DMS 273 treated with DMSO at 0.1 percent for 48 hours (cell line): Measurements from ENCODE around the gene TMEM200A.

ENCODE experiments used
- DNase-seq: peaks from one replicate; lab custom pipeline; 2025; lab: John Stamatoyannopoulos, UW

TMEM200A gene

DNA sequence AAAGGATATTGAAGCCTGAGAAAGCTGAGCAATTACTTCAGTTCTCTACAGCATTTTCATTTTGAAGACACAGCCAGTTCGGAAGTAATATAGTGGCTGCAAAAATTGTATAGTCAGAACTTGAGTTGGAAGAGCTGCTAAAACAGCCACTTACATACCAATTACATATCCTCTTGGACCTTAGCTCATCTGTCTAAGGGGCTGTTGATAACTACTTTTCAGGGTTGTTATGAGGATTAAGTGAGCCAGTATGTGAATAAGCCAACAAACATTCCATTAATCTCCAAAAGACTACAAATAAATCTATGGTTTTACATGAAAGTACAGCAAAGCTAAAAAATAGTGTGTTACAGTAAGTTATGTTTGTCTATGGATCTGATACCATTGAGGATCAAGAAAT, 59.7 kb downstream of the TMEM200A start:
- no peak for DNase-seq

DNA sequence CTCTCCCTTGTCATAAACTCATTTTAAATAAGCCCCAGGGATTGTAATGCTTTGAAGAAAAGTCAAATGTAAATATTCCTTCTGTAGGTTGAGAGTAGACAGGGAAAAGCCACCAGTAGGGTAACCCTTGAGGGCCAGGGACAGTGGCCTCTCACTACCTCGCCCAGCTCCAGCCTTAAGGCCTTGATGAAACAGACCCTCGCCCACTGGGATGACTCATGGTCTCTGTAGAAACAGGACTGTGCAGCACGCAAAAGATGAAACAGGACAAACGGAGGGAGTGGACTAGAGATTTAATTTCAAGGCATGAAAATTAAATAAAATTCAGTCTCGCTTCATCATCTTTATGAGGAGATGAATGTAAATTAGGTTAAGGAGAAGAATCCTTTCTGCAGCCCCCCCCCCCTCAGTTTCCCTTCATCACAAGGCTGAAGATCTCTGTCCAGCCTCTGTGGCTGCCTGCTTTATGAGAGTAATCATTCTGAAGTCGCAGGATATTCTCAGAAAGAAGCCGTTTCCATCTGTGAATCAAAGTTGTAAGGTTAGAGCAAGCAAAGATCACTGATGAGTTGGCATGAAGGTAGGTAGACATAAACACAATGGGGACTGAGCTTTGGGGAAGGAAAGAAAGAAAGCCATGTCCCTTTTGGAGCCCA, 60.4 kb downstream of the TMEM200A start:
- no peak for DNase-seq

DNA sequence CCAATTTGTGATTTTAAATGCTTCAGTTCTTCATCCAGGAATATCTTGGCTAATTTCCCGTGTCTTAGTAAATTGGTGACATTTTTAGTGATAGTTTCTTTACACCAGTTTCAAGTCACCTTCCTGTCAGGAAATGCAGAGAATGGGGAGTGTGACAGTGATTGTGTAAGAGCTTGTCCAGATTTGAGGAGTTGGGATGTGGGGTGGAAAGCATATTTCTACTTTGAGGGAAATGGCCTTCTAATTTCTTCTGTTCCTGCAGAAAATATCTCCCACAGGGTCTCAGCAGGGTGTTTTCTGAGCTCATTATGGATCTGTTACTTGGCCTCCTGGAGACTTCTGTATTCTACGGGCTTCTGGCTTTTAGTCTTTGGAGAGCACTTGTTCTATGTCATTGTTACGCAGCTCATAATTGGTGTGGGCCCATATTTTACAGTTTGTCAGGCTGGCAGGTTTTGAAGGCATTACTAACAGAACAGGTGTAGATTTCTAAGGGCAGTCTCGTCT, 65.6 kb downstream of the TMEM200A start:
- no peak for DNase-seq

DNA sequence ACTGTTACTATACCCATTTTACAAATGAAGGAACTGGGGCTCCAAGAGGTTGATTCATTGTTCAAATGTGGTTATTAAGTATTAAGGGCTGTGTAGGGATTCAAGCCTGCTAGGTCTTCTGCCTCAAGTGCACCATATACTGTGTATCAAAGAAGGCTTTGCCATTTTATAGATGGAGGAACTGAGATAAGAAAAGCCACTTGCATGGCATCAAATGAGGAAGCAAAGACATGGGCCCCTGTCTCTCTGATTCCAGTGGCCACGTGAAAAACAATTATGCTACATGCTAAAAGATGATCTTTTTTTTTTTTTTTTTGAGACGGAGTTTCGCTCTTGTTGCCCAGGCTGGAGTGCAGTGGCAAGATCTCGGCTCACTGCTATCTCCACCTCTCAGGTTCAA, 67.0 kb downstream of the TMEM200A start:
- DNase-seq: no peak

DNA sequence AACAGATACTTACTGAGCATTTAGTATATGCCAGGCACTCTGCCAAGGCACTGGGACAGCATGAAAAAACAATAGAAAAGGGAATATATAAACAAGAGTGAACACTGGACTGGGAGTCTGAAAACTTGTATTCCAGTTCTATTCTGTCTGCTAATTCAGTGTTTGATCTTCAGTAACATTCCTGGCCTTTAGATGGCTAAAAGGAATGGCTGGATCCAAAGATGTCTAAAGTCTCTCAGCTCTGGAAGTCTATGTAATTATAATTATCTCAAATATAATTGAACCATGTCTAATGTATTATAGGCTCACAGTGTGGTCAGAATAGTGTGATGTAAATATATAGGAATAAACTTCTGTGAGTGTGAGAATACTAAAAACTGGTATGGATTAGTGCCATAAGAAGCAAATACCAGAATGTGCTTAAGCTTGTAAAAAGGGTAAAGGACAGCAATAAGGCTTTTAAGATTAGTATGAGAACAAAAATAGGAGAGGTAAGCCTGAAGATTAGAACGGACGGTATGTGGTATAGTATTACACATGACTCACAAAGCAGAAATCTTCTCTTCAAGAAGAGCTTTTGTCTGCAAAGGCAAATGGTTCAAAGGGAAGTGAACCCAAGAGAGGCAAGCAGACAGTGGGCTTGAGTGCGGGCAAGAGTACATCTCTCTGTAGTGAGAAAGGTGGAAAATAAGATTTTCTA, 68.5 kb downstream of the TMEM200A start:
- no peak for DNase-seq

DNA sequence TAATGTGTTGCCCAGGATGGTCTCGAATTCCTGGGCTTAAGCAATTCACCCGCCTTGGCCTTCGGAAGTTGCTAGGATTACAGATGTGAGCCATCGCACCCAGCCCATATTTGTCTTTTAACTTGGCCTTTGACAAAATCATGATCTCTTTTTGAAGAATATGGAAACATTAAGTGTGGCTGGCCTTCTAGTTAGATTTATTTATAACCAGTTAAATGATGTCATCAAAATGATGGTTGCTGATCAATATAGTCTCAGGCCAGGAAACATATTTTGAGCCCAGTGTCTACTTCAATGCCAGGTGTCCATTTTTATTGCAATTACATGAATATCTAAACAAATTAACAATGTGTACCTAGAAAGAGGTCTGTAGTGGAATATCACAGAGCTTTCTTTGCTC, 69.4 kb downstream of the TMEM200A start:
- DNase-seq: no peak

DNA sequence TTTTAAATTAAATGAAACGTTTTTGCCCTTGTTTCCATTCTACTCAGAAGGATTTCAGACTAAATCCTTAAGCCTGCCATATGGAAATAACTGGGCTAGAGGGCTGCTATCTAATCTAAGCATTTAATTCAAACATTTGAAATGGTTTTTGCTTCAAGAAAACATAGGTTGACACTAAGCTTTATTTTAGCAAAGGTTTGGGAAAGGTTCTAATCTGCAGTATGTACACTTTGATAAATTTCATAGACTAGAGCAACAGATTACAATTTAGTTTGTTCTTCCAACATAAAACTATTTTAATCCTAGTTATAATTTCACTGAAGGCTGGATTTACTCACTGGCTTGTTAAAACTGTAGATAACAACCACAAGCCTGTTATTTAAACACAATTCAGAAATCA, 72.1 kb downstream of the TMEM200A start:
- DNase-seq: no peak

DNA sequence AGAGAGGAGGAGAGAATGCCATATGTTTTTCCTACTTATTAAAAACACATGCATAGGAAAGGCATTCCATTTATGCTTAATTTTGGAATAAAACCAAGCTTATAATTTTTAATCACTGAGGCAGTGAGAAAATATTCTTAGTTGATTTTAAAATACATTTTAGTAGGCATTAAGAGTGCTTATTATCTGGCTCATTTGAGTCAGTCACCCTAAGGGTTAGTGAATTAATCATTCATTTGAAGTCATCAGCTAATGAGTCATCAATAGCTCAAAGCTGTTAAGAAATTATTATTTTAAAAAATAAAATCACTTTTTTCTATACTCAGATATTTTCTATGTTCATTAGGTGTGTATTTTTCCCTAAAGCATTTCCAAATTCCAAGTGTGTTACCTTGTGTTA, 81.6 kb downstream of the TMEM200A start:
- DNase-seq: no peak

DNA sequence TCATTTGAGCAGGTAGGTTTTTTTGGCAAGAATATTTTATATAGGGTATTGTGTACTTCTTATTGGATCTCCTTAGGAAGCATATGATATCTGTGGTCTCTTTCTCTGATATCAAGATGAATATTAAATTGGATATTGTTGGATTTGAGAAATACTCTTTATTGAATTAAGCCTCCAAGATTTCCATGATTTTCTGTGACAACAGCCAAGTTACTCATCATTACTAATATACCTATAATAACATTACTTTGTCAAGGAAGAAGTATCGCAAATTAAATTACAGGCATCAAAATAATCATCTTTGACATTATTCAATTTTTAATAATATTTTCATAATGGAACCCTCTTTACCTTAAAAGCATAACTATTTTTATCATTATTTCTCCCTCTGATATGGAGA, 86.5 kb downstream of the TMEM200A start:
- DNase-seq: no peak

DNA sequence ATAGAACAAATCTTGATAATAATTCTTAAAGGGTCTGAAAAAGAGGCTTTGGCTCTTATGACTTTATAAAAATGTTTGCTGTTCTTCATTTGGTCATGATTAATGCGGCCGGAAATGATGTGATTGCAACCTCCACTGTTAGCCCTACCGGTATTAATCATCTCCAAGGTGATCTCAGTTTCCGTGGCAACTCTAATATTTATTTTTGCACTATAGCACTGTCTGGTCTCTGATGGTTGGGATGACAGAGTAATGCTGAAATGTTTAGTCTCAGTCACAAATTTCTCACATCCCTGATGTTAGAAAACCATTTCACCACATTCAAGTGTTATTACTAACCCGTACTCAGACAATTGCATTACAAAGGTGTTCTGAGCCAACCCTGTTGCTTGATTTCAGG, 87.4 kb downstream of the TMEM200A start:
- no peak for DNase-seq

DNA sequence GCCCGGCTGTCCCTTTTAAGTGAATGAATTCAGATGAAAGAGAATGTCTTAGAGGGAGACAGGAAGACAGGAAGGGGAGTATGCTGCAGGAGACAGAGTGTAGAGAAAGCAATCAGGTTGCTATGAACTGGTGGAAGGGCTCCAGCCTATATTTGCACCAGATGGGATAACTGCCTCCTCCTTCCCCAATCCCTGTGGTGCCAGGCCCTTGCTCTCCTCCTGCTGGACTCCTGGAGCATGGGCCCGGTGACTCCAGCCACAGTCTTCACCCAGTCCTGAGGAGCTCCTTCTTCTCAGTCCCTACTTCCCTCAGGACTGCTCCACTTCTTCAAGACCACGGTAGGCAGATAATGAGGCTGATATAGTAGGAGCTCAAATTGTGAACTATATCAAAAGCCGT, 91.8 kb downstream of the TMEM200A start:
- DNase-seq: no peak

DNA sequence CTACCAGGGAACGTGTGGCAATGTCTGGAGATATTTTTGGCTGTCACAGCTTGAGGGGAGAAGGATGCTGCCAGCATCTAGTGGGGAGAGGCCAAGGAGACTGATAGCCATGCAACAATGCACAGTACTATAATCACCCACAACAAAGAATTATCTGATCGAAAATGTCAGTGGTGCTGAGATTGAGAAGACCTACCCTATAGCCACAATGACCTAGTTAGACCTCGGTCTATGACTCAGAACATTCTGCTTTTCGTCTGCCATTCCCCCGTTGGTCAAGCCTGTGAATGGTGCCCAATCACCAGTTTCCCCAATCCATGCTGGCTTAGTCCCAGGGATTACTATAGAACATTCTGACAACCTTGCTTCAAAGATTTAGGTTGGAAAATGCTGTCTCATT, 93.5 kb downstream of the TMEM200A start:
- no peak for DNase-seq

DNA sequence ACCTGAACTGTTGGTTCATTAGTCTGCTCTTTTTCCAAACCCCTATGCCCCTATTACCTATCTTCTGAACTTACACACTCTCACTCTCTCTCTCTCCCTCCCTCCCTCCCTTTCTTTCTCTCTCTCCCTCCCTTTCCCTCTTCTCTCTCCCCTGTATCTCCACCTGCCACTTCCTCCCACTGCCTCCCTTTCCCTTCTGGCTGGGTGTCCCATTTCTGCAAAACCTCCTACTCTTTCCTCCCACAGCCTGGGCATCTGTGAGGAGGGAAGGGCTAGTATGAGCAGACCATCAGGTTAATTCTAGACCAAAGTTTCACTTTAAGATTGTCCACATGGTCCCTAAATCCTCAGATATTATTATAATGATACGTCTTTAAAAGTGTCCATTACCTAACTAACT, 95.1 kb downstream of the TMEM200A start:
- DNase-seq: no peak

DNA sequence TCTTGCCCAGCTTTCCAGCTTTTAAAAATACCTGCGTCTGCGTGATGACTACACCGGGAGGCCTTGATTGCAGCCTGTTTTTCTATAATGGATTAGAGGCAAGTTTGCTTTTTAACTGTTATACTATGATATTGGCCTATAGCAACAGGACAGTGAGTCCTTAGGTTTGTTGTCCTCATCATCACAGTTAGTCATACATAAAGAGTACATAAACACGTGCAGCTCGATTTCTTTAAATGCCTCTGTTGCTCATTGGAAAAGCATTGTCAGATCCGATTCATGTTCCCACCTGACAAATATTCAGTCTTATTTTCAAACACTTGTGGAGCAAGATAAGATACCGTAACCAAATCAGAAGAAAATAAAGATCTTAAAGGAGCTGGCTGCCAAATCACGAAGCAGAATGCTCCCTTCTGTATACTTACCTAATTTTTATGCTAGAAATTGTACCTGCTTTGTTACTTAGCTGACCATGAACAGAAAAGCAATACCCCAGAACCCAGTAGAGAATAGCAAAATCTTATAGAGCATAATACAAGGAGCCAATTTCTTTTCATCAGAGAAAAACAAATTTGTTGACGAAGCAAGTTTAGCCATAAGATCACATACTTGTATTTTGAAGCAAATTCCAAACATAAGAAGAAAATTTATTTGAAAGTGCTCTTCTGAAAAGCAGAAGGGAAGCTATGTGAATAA, 100.4 kb downstream of the TMEM200A start:
- DNase-seq: no peak

DNA sequence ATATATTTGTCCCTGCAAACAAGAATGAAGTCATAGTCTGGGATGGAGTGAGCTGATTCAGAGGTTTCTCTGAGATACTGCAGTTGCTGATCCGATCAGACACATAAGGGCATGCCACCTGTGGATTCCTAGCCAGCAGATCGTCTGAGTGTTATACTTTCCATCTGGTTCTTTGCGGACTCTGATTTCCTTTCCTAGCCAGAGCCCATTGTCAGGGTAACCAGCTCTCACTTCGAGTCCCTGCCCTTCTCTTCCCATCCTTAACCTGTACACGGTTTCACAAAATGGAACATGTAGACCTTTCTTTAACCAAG, 100.9 kb downstream of the TMEM200A start:
- no peak for DNase-seq

DNA sequence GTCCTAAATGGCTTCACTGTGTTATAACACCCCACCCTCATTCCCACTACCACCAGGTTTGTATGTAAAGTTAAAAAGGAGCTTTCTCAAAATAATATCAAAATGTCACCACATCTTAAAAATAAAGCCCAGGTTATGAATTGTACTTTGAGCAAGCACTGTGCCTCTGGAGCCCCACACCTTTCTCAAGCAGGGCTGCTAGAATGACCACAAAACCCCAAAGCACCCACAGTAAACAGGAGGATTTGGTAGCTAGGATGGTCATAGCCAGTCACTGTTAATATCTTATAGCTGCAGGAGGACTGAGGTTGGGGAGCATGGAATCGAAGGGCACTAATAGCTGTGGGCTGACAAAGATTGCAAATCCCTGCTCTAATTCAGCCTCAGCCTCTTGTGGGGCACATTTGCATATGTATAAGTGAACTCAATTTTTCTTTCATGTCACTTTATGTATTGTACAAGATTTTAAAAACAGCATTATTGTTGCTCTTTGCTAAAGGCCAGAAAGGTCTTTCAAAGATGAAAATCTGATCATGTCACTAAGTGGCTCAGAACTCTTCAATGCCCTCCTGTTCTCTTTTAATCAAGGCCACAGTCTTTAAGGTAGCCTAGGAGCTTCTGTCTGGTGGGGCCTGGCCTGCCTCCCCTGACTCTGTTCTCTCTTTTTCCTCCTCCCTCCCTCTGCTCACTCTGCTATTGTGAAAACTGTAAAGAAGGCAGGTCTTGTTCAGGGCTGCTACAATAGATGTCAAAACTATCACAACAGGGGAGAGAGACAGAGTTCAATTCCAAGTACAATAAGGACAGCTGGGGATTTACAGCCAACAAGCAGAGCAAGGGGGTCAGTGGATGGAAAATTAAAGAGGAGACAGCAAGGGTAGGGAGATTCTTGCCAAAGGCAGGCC, 101.6 kb downstream of the TMEM200A start:
- no peak for DNase-seq

DNA sequence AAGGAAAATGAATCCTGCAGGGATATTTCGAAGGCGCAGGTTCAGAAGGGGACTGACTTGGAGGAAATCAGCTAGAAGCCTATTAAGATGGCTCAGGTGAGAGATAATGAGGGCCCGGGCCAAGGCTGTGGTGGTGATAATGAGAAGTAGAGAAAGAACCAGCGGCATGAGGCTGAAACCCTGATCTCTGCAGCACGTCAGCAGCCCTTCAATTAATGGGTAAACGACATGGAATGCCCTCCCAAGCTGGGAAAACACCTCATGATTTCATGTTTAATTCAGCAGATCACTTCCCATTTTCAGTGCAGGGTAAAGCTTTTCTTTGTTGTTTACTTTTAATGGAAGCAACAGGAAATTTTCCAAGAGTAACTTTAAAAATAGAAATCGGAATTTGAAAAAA, 104.9 kb downstream of the TMEM200A start:
- DNase-seq: no peak

DNA sequence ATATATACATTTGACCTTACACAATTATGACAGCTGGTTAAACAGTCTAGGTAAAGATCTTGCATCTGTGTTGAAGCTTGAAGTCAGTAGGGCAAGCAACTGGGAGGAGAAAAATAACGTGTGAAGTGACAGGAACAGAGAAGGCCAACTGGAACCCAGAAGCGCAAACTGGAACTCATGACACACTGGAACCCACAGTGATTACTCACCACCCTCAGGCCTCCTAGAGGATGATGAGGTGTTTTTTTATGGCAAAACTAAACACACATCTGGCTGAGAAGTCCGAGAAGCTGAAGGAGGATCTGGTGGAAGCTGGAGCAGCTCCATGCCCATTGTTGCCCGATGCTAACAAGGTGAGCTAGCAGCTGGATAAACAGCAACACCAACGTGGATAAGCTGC, 108.1 kb downstream of the TMEM200A start:
- no peak for DNase-seq

DNA sequence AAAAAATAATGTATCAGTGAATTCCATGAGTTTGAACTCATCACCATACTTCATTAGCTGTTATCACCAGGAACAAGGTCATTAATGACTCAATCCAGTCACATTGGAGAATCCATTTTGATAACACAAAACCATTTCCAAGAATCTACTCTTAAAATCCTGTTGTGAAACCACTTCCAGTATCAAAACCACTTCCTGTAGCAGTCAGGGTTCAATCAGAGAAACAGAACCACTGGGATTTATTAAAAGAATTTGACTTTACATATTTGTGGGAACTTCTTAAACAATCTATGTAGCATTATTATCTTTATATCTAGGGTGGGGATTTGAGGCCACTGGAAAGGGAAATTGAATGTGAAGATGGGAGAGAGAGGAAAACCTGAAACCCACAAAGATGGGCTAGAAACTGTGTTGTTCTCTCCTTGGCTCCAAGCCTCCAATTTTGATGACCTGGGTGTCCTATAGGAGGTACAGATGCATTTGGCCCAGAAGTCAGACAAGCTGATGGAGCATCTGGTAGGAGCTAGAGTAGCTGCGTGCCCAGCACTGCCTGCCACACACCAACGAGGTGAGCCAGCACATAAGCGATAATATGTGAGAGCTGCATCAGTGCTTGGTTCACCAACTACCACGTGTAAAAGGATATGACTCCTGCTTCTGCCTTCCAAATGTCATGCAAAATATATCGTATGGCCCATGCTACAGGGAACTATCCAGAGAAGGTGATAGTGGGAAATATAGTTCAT, 117.0 kb downstream of the TMEM200A start:
- no peak for DNase-seq

DNA sequence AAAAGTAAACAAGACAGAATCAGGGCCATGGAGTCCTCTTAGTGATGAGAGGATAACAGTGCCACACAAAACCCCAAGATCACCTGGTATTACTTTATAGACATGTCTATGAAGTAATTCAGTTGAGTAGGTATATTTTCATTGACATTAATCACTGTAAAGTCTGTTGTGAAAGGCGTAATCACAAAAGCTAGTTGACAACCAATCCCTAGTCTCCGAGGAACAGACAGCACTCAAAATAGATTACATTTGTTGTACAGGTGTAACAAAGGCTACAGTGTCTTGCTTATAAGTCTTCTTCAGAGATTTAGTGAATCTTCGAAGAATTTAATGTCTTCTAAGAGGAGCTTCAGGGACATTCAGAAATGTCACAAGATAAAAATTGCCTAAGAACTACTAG, 120.1 kb downstream of the TMEM200A start:
- no peak for DNase-seq

DNA sequence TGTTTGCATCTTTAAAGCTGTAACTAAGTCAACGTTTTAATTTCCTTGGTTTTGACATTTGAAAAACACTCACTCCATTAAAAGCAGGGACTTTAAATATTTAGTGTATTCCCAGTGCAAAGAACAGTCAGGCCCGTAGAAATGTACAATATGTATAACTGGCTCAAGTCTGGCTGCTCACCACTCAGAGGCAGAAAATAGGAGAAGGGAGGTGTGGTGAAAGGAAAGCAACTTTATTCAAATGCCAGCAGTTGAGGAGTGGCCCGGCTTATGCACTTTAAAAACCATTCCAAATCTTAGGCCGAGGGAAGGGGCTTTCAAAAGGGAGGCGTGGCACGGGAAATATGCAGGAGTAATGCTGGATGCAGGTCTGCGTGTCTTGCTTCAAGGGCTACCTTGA, 120.6 kb downstream of the TMEM200A start:
- DNase-seq: no peak

DNA sequence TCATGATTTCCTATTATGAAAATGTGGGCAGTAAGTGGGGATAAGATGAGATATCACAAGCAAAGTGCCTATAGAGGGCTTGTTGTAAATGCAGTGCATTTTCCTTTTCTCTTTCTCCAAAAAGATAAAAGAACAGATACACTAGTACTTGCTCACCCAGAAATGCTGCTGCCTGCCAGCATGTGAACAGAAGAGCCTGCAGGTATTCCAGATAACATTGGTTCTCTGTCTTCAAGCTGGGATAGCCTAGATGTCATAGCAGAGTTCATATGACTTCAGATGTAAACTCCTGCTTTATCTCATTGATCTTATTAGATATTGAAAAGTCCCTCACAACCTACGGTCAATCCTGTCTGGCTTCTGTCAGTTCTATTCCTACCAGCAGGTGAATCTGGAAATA, 123.7 kb downstream of the TMEM200A start:
- DNase-seq: no peak
